Activated B cell treated with CpG ODN at 0.5 μM for 24 hours (primary cell): ENCODE measurements around the gene C19orf85. TPM values are rescaled to one million over a fixed set of nuclear protein-coding genes. Genes with fewer than 3 reads are reported as not detected.
A peak's percentile ranks its signal among the peaks of the same experiment; 100 is the strongest.

Experiments used
- ATAC-seq: fragments of 200-7000 bp; cut with Tn5 transposase; one replicate; pipeline ENCODE4 v1.10.0; 2021; ENCODE audit warnings: low read depth, mild to moderate bottlenecking, moderate library complexity
- CTCF ChIA-PET: fragments of 350-600 bp; sonication (Branson Sonifier 250); formaldehyde crosslinking; loops from one replicate; lab custom pipeline; 2021; ENCODE audit warnings: antibody characterized with exemption; lab: Charles Lee
- POLR2A ChIA-PET: fragments of 350-600 bp; sonication (Branson Sonifier 250); formaldehyde crosslinking; loops from one replicate; lab custom pipeline; 2021; ENCODE audit warnings: antibody characterized with exemption; lab: Charles Lee
- DNase-seq: peaks from one replicate; pipeline ENCODE4 v3.0.0; 2022
- H3K27ac Mint-ChIP-seq: one replicate; pipeline ENCODE4 v1.8.0; 2020; ENCODE audit warnings: mixed read lengths
- H3K27me3 Mint-ChIP-seq: one replicate; pipeline ENCODE4 v1.8.0; 2021; ENCODE audit warnings: mixed read lengths
- H3K36me3 Mint-ChIP-seq: one replicate; pipeline ENCODE4 v1.8.0; 2021; ENCODE audit warnings: low read depth, mixed read lengths
- H3K4me1 Mint-ChIP-seq: one replicate; pipeline ENCODE4 v1.8.0; 2021; ENCODE audit warnings: mixed read lengths
- H3K4me3 Mint-ChIP-seq: one replicate; pipeline ENCODE4 v1.8.0; 2020; ENCODE audit warnings: mild to moderate bottlenecking, mixed read lengths
- H3K9me3 Mint-ChIP-seq: one replicate; pipeline ENCODE4 v1.8.0; 2020; ENCODE audit warnings: mixed read lengths
- intact Hi-C: fragments of 100-400 bp; cut with micrococcal nuclease; formaldehyde crosslinking; loops from one replicate; pipeline ENCODE4 v1.15.1; 2024
- total RNA-seq: library from RNA; stranded (reverse); gene quantifications from 2 replicates; pipeline ENCODE4 v1.2.3, GENCODE V29; 2022
- TF ChIP-seq, protein P1 (sequence below): fragments of 200-600 bp; IDR thresholded peaks from one replicate; pipeline ENCODE4 v1.8.0; 2022; ENCODE audit warnings: antibody characterized with exemption, mild to moderate bottlenecking

Gene C19orf85
- total RNA-seq, 1 donor from 2014 or later, result not detected

DNA sequence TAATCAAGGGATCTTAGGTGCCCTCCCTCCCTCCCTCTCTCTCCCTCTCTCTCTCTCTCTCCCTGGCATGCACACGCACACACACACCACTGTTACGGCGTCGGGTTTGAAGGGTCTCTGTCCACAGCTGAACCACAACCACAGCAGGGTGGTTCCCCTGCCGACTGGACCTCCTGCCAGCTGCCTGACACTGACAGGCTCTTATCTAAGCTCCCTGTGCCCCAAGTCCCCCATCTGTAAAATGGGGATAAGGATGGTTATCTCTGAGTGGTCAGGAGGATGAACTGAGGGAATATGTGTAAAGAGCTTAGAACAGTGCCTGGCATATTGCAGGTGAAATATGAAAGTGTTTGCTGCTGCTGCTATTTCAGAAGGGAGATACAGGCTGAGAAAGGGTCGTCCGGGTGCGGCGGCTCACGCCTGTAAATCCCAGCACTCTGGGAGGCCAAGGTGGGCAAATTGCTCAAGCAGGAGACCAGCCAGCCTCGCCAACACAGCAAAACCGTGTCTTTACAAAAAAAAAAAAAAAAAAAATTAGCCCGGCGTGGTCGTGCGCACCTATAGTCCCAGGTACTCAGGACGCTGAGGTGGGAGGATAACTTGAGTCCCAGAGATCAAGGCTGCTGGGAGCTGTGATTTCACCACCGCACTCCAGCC, 20.6 kb downstream of the C19orf85 start:
- no peak for ATAC-seq
- ChIA-PET CTCF (no interaction called here), POLR2A (interaction anchor here (0.6 to 1.2 kb wide), 3 partner anchors 10 to 206 kb away, joined by 3 to 7 read pairs (median 4); no protein-coding TSS in a partner anchor)
- H3K27me3 Mint-ChIP-seq, result peaks cover 50% of the 10 kb centered on the region
- H3K4me3 Mint-ChIP-seq, result no peak overlapping the region
- no peaks in the 10 kb centered on the region for H3K36me3 Mint-ChIP-seq
- TF ChIP-seq, protein P1, sequence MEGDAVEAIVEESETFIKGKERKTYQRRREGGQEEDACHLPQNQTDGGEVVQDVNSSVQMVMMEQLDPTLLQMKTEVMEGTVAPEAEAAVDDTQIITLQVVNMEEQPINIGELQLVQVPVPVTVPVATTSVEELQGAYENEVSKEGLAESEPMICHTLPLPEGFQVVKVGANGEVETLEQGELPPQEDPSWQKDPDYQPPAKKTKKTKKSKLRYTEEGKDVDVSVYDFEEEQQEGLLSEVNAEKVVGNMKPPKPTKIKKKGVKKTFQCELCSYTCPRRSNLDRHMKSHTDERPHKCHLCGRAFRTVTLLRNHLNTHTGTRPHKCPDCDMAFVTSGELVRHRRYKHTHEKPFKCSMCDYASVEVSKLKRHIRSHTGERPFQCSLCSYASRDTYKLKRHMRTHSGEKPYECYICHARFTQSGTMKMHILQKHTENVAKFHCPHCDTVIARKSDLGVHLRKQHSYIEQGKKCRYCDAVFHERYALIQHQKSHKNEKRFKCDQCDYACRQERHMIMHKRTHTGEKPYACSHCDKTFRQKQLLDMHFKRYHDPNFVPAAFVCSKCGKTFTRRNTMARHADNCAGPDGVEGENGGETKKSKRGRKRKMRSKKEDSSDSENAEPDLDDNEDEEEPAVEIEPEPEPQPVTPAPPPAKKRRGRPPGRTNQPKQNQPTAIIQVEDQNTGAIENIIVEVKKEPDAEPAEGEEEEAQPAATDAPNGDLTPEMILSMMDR, result no peak
- no peak for DNase-seq
- no peaks in the 10 kb centered on the region for H3K9me3 Mint-ChIP-seq
- intact Hi-C loops, result no loop called here
- H3K4me1 Mint-ChIP-seq, result peaks cover 17% of the 10 kb centered on the region
- H3K27ac Mint-ChIP-seq, result no peak overlapping the region

GRCh38 chr19:55443045-55443823, 21.3 kb downstream of the C19orf85 start, which contains the start of gene SHISA7:
Gene SHISA7 (minus strand): TSS chr19:55443300. CDS start chr19:55442863, 437 bp downstream.
- H3K9me3 Mint-ChIP-seq, result no peaks in the 10 kb centered on the region
- no peak for ATAC-seq
- TF ChIP-seq, protein P1, result no peak
- H3K4me1 Mint-ChIP-seq, result peaks cover 17% of the 10 kb centered on the region
- intact Hi-C loops, result no loop called here
- peaks cover 55% of the 10 kb centered on the region for H3K27me3 Mint-ChIP-seq
- POLR2A ChIA-PET, result interaction anchor here (0.6 to 1.7 kb wide), 2 partner anchors 36 to 170 kb away, joined by 4 read pairs; partner anchors contain the start of gene UBE2S
- no peak within 1 kb of the TSS for H3K4me3 Mint-ChIP-seq
- CTCF ChIA-PET, result no interaction called here
- no peak for DNase-seq
- H3K27ac Mint-ChIP-seq, result no peak within 1 kb of the TSS
- H3K36me3 Mint-ChIP-seq, result no peaks in the 10 kb centered on the region

GRCh38 chr19:55442372-55442961, 22.1 kb downstream of the C19orf85 start:
- intact Hi-C loops, result no loop called here
- Mint-ChIP-seq H3K4me3 (no peak overlapping the region), H3K27ac (no peak overlapping the region), H3K27me3 (peaks cover 59% of the 10 kb centered on the region), H3K36me3 (no peaks in the 10 kb centered on the region), H3K9me3 (no peaks in the 10 kb centered on the region), H3K4me1 (peaks cover 17% of the 10 kb centered on the region)
- POLR2A ChIA-PET, result interaction anchor here (0.6 to 1.7 kb wide), 2 partner anchors 35 to 169 kb away, joined by 4 read pairs; partner anchors contain the start of gene UBE2S
- CTCF ChIA-PET, result no interaction called here
- peak; percentile 55 for ATAC-seq
- TF ChIP-seq, protein P1, result no peak
- DNase-seq, result no peak

GRCh38 chr19:55441692-55442321, 22.7 kb downstream of the C19orf85 start:
- POLR2A ChIA-PET, result interaction anchor here (0.7 to 1.7 kb wide), 2 partner anchors 20 to 34 kb away, joined by 3 to 4 read pairs; partner anchors contain the start of genes ISOC2 and UBE2S

More at GRCh38 chr19:55441692-55442321, 22.7 kb downstream of the C19orf85 start:
- DNase-seq, result no peak
- no peak overlapping the region for H3K27ac Mint-ChIP-seq
- no peaks in the 10 kb centered on the region for H3K9me3 Mint-ChIP-seq
- H3K27me3 Mint-ChIP-seq, result peaks cover 66% of the 10 kb centered on the region
- TF ChIP-seq, protein P1, result no peak
- H3K4me1 Mint-ChIP-seq, result peaks cover 17% of the 10 kb centered on the region
- CTCF ChIA-PET, result no interaction called here
- no peaks in the 10 kb centered on the region for H3K36me3 Mint-ChIP-seq
- H3K4me3 Mint-ChIP-seq, result peak overlapping the region; percentile 32
- peak; percentile 29 for ATAC-seq
- intact Hi-C loops, result no loop called here
